Nephron progenitor cell (in vitro differentiated cells): ENCODE results near the gene SPON1.
A peak's percentile ranks its signal among the peaks of the same experiment; 100 is the strongest.

Experiments
- DNase-seq: peaks from one replicate; pipeline ENCODE4 v3.0.0; 2021
- H3K27ac Mint-ChIP-seq: 2 replicates; pipeline ENCODE4 v1.8.0; 2021; ENCODE audit warnings: mild to moderate bottlenecking, moderate library complexity, mixed read lengths
- H3K27me3 Mint-ChIP-seq: 2 replicates; pipeline ENCODE4 v1.8.0; 2021; ENCODE audit warnings: mild to moderate bottlenecking, low read depth, mixed read lengths; ENCODE audit not compliant: poor library complexity
- H3K36me3 Mint-ChIP-seq: 2 replicates; pipeline ENCODE4 v1.8.0; 2021; ENCODE audit warnings: low read depth, mixed read lengths
- H3K4me1 Mint-ChIP-seq: 2 replicates; pipeline ENCODE4 v1.8.0; 2021; ENCODE audit warnings: mixed read lengths
- H3K4me3 Mint-ChIP-seq: 2 replicates; pipeline ENCODE4 v1.8.0; 2021; ENCODE audit warnings: mild to moderate bottlenecking, moderate library complexity, mixed read lengths
- H3K9me3 Mint-ChIP-seq: 2 replicates; pipeline ENCODE4 v1.8.0; 2021; ENCODE audit warnings: mild to moderate bottlenecking, moderate library complexity, mixed read lengths
- CTCF ChIP-seq: fragments of 200-600 bp; sonication (generic); IDR thresholded peaks from 2 replicates; pipeline ENCODE4 v1.5.0; 2021; ENCODE audit warnings: antibody characterized with exemption

Gene SPON1

GRCh38 chr11:13958641-13959400 lies 3.7 kb upstream of the SPON1 start:
- no peak for DNase-seq
- Mint-ChIP-seq H3K27ac (no peak overlapping the region), H3K9me3 (no peaks in the 10 kb centered on the region), H3K4me1 (peaks cover 43% of the 10 kb centered on the region), H3K36me3 (no peaks in the 10 kb centered on the region), H3K4me3 (no peak overlapping the region), H3K27me3 (peaks cover 29% of the 10 kb centered on the region)
- no peak for TF ChIP-seq CTCF

GRCh38 chr11:13962198-13962561 lies 343 bp upstream of the SPON1 start:
- Mint-ChIP-seq H3K27me3 (peaks cover 57% of the 10 kb centered on the region), H3K27ac (peak overlapping the region; percentile 75), H3K4me3 (peak overlapping the region; percentile 89), H3K9me3 (no peaks in the 10 kb centered on the region), H3K36me3 (no peaks in the 10 kb centered on the region), H3K4me1 (peaks cover 72% of the 10 kb centered on the region)
- TF ChIP-seq CTCF = no peak
- no peak for DNase-seq

GRCh38 chr11:13963169-13963948 lies 836 bp downstream of the SPON1 start:
- H3K36me3 Mint-ChIP-seq = no peaks in the 10 kb centered on the region
- peak; percentile 58 for DNase-seq
- peaks cover 79% of the 10 kb centered on the region for H3K4me1 Mint-ChIP-seq
- no peak for TF ChIP-seq CTCF
- peak overlapping the region; percentile 89 for H3K4me3 Mint-ChIP-seq
- H3K27me3 Mint-ChIP-seq = peaks cover 57% of the 10 kb centered on the region
- H3K9me3 Mint-ChIP-seq = no peaks in the 10 kb centered on the region
- H3K27ac Mint-ChIP-seq = no peak overlapping the region

GRCh38 chr11:13963949-13964770 lies 1.6 kb downstream of the SPON1 start:
- Mint-ChIP-seq H3K4me3 (peak overlapping the region; percentile 89), H3K9me3 (no peaks in the 10 kb centered on the region), H3K36me3 (no peaks in the 10 kb centered on the region), H3K27me3 (peaks cover 57% of the 10 kb centered on the region), H3K4me1 (peaks cover 71% of the 10 kb centered on the region), H3K27ac (no peak overlapping the region)
- no peak for TF ChIP-seq CTCF
- DNase-seq = peak; percentile 64

- Mint-ChIP-seq H3K27me3 (peaks cover 55% of the 10 kb centered on the region), H3K4me1 (peaks cover 66% of the 10 kb centered on the region), H3K4me3 (peak overlapping the region; percentile 89), H3K36me3 (no peaks in the 10 kb centered on the region), H3K27ac (no peak overlapping the region), H3K9me3 (no peaks in the 10 kb centered on the region)
- DNase-seq = no peak
- no peak for TF ChIP-seq CTCF
These were observed 2.2 kb downstream of the SPON1 start for GRCh38 chr11:13964771-13965074.
